ENCODE measurements around the gene KMT5C. TPM values are rescaled to one million over a fixed set of nuclear protein-coding genes. Genes with fewer than 3 reads are reported as not detected.

Gene KMT5C
- total RNA-seq, 1 experiment from 2014 or later = 54.5 TPM

GRCh38 chr19:55368106-55368505 is 28.4 kb downstream of the KMT5C start:
- no peak overlapping the region for H3K9ac ChIP-seq (ENCODE audit: extremely low read depth, insufficient read length, low read length)
- no peak overlapping the region for H2BK12ac ChIP-seq (ENCODE audit: insufficient read length, low read depth, low read length)

More at GRCh38 chr19:55368106-55368505, 28.4 kb downstream of the KMT5C start:
- Histone ChIP-seq H4K20me1 (ENCODE audit: control insufficient read depth, insufficient read depth, insufficient read length) (no peaks in the 10 kb centered on the region), H4K91ac (ENCODE audit: insufficient read length, low read depth, low read length) (no peak overlapping the region), H2BK15ac (ENCODE audit: low read depth, low read length) (no peak overlapping the region), H3K23ac (ENCODE audit: insufficient read length, low read depth, low read length) (no peak overlapping the region), H3K4me2 (ENCODE audit: insufficient read depth, insufficient read length, low read length) (no peak overlapping the region), H2BK20ac (ENCODE audit: low read depth, low read length, poor library complexity, severe bottlenecking) (no peak overlapping the region), H3K18ac (ENCODE audit: insufficient read length, low read depth, low read length) (no peak overlapping the region), H2AFZ (ENCODE audit: low read length) (no peak overlapping the region), H3K14ac (ENCODE audit: insufficient read depth, low read length) (no peak overlapping the region), H3K79me2 (ENCODE audit: insufficient read depth, low read length) (no peaks in the 10 kb centered on the region), H2BK120ac (ENCODE audit: low read depth, low read length, poor library complexity, severe bottlenecking) (no peak overlapping the region), H3K4ac (ENCODE audit: low read depth, low read length) (no peak overlapping the region), H3K56ac (ENCODE audit: insufficient read length, low read depth, low read length) (no peak overlapping the region), H4K8ac (replicated peaks; ENCODE audit: insufficient read length, low read depth, low read length) (no peak overlapping the region), H3K27ac (ENCODE audit: insufficient read length, low read depth, low read length) (no peak overlapping the region), H3K79me1 (ENCODE audit: insufficient read depth, low read depth, low read length, poor library complexity, severe bottlenecking) (no peaks in the 10 kb centered on the region), H3K27me3 (ENCODE audit: insufficient read depth, low read length) (peaks cover 5% of the 10 kb centered on the region), H4K5ac (ENCODE audit: insufficient read length, low read depth, low read length) (no peak overlapping the region), H3T11ph (ENCODE audit: low read length) (no peak overlapping the region), H3K23me2 (ENCODE audit: insufficient read length, low read depth, low read length, poor library complexity, severe bottlenecking) (peaks cover 10% of the 10 kb centered on the region), H2BK5ac (ENCODE audit: insufficient read length, low read length) (no peak overlapping the region), H3K4me1 (ENCODE audit: insufficient read depth, low read length) (no peaks in the 10 kb centered on the region), H3K9me3 (ENCODE audit: control insufficient read depth, low read depth, low read length) (no peaks in the 10 kb centered on the region), H2AK5ac (ENCODE audit: insufficient read length, low read length) (no peak overlapping the region)
- H3K4me1 Mint-ChIP-seq = peaks cover 21 to 35% of the 10 kb centered on the region in 2 experiments
- peaks cover 76% of the 10 kb centered on the region for H3K27me3 Mint-ChIP-seq (ENCODE audit: low read depth)
- no peak overlapping the region for H3K27ac Mint-ChIP-seq
- peak overlapping the region in 1 of 2 experiments; percentile 70; a peak in 2 of 5 replicates for H3K4me3 Mint-ChIP-seq
- WGBS (ENCODE audit: extremely low coverage, insufficient read length, low lambda C conversion rate) = no CpG with 5 or more reads among the region's 16 CpGs
- DNase-seq = no peak
- peaks cover 0 to 6% (median 0%) of the 10 kb centered on the region in 3 experiments; a peak in 1 of 7 replicates for H3K36me3 Mint-ChIP-seq (ENCODE audit: insufficient read depth in 1 of 3, low read depth in 3 of 3)
- TF ChIP-seq, protein P1, sequence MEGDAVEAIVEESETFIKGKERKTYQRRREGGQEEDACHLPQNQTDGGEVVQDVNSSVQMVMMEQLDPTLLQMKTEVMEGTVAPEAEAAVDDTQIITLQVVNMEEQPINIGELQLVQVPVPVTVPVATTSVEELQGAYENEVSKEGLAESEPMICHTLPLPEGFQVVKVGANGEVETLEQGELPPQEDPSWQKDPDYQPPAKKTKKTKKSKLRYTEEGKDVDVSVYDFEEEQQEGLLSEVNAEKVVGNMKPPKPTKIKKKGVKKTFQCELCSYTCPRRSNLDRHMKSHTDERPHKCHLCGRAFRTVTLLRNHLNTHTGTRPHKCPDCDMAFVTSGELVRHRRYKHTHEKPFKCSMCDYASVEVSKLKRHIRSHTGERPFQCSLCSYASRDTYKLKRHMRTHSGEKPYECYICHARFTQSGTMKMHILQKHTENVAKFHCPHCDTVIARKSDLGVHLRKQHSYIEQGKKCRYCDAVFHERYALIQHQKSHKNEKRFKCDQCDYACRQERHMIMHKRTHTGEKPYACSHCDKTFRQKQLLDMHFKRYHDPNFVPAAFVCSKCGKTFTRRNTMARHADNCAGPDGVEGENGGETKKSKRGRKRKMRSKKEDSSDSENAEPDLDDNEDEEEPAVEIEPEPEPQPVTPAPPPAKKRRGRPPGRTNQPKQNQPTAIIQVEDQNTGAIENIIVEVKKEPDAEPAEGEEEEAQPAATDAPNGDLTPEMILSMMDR (conservative IDR thresholded peaks at IDR 0.05) = no peak
- peaks cover 0 to 5% of the 10 kb centered on the region in 2 experiments; a peak in 2 of 5 replicates for H3K9me3 Mint-ChIP-seq
